ENCODE data around the gene NOC3L. TPM values are rescaled to one million over a fixed set of nuclear protein-coding genes. Genes with fewer than 3 reads are reported as not detected.

Gene NOC3L
- polyA plus RNA-seq, 4 donors, result 1.4 to 11.6 (median 5.6) TPM

- DNase-seq (no peak), FAIRE-seq (no peak)
- Histone ChIP-seq H3K9me3 (ENCODE audit: control insufficient read depth in 2 of 2, insufficient read depth in 1 of 2, low read depth in 1 of 2, low read length in 1 of 2) (no peaks in the 10 kb centered on the region), H3K4me3 (ENCODE audit: low read depth in 1 of 3, low read length in 3 of 3) (no peak overlapping the region), H3K27ac (ENCODE audit: low read depth in 1 of 3, low read length in 2 of 3) (no peak overlapping the region), H3K36me3 (ENCODE audit: control insufficient read depth in 3 of 3, insufficient read depth in 2 of 3, low read depth in 1 of 3, low read length in 3 of 3) (peaks cover 0 to 25% (median 4%) of the 10 kb centered on the region in 3 donors), H3K27me3 (ENCODE audit: control insufficient read depth in 3 of 3, insufficient read depth in 3 of 3, low read length in 3 of 3) (no peaks in the 10 kb centered on the region), H3K4me1 (ENCODE audit: control insufficient read depth in 3 of 3, insufficient read depth in 2 of 3, low read depth in 1 of 3, low read length in 2 of 3) (no peaks in the 10 kb centered on the region)
- WGBS, 3 donors, result 82 to 95% (median 85%) methylated on average over 3 of the region's 3 CpGs
These were observed 75.4 kb downstream of the NOC3L start for GRCh38 chr10:94287336-94287735.

GRCh38 chr10:94286901-94287300 lies 75.8 kb downstream of the NOC3L start:
- DNase-seq (no peak), FAIRE-seq (no peak)
- H3K9me3 ChIP-seq (ENCODE audit: control insufficient read depth in 2 of 2, insufficient read depth in 1 of 2, low read depth in 1 of 2, low read length in 1 of 2), result no peaks in the 10 kb centered on the region
- WGBS, 3 donors, result 79 to 93% (median 84%) methylated on average over 4 of the region's 4 CpGs
- no peak overlapping the region for H3K27ac ChIP-seq (ENCODE audit: low read depth in 1 of 3, low read length in 2 of 3)
- H3K36me3 ChIP-seq (ENCODE audit: control insufficient read depth in 3 of 3, insufficient read depth in 2 of 3, low read depth in 1 of 3, low read length in 3 of 3), result peaks cover 0 to 25% (median 4%) of the 10 kb centered on the region in 3 donors
- H3K4me1 ChIP-seq (ENCODE audit: control insufficient read depth in 3 of 3, insufficient read depth in 2 of 3, low read depth in 1 of 3, low read length in 2 of 3), result no peaks in the 10 kb centered on the region
- no peaks in the 10 kb centered on the region for H3K27me3 ChIP-seq (ENCODE audit: control insufficient read depth in 3 of 3, insufficient read depth in 3 of 3, low read length in 3 of 3)
- no peak overlapping the region for H3K4me3 ChIP-seq (ENCODE audit: low read depth in 1 of 3, low read length in 3 of 3)

GRCh38 chr10:94285271-94285670 lies 77.5 kb downstream of the NOC3L start:
- Histone ChIP-seq H3K27ac (ENCODE audit: low read depth in 1 of 3, low read length in 2 of 3) (no peak overlapping the region), H3K27me3 (ENCODE audit: control insufficient read depth in 3 of 3, insufficient read depth in 3 of 3, low read length in 3 of 3) (no peaks in the 10 kb centered on the region), H3K4me3 (ENCODE audit: low read depth in 1 of 3, low read length in 3 of 3) (no peak overlapping the region), H3K4me1 (ENCODE audit: control insufficient read depth in 3 of 3, insufficient read depth in 2 of 3, low read depth in 1 of 3, low read length in 2 of 3) (no peaks in the 10 kb centered on the region), H3K9me3 (ENCODE audit: control insufficient read depth in 2 of 2, insufficient read depth in 1 of 2, low read depth in 1 of 2, low read length in 1 of 2) (no peaks in the 10 kb centered on the region), H3K36me3 (ENCODE audit: control insufficient read depth in 3 of 3, insufficient read depth in 2 of 3, low read depth in 1 of 3, low read length in 3 of 3) (peaks cover 0 to 25% (median 4%) of the 10 kb centered on the region in 3 donors)
- WGBS, 3 donors, result 89 to 97% (median 96%) methylated on average over 7 of the region's 7 CpGs
- no peak for DNase-seq
- no peak for FAIRE-seq

Other genes with a start within 250 kb of the NOC3L start
- 10 to 100 TPM in 2 of 4 donors, 1 to 10 TPM in 2; 6.4 to 17.7 (median 13.3) TPM for gene TBC1D12, start 39.6 kb upstream of the NOC3L start, polyA plus RNA-seq
- 10 to 100 TPM in 1 of 4 donors, 1 to 10 TPM in 2, not detected in 1; 1.3 to 15.8 (median 8.6) TPM for gene HELLS, start 182.8 kb upstream of the NOC3L start, polyA plus RNA-seq